Kidney (tissue), 14 donors: ENCODE data around the gene JOSD2. TPM values are rescaled to one million over a fixed set of nuclear protein-coding genes. Genes with fewer than 3 reads are reported as not detected.

ENCODE experiments used
- DNase-seq, 5 donors: peaks; one replicate each; pipeline ENCODE4 v3.0.0-alpha.2; 2013 to 2020
- FAIRE-seq: peaks from 2 replicates; lab custom pipeline; 2012; peaks lifted over from hg19 to GRCh38; lab: Jason Lieb, UNC
- H3K27ac ChIP-seq, 2 donors: one replicate each; pipeline ENCODE4 v1.7.0; 2013; ENCODE audit warnings: low read depth in 2 of 2, low read length in 2 of 2, inconsistent platforms in 1 of 2
- H3K27me3 ChIP-seq: one replicate; pipeline ENCODE4 v1.7.1; 2013; ENCODE audit warnings: low read length, inconsistent platforms; ENCODE audit not compliant: control insufficient read depth, insufficient read depth
- H3K36me3 ChIP-seq, 3 donors: one replicate each; pipeline versions ENCODE4 v1.7.0 to v1.7.1; 2013; ENCODE audit warnings: low read length in 3 of 3, control low read depth in 1 of 3, inconsistent platforms in 1 of 3; ENCODE audit not compliant: insufficient read depth in 3 of 3, control insufficient read depth in 2 of 3
- H3K4me1 ChIP-seq, 3 donors: one replicate each; pipeline versions ENCODE4 v1.7.0 to v1.7.1; 2013; ENCODE audit warnings: low read length in 3 of 3, inconsistent platforms in 1 of 3, low read depth in 1 of 3; ENCODE audit not compliant: control insufficient read depth in 2 of 3, insufficient read depth in 2 of 3
- H3K4me3 ChIP-seq, 3 donors: one replicate each; pipeline versions ENCODE4 v1.7.0 to v1.8.1; 2013; ENCODE audit warnings: low read length in 3 of 3, control low read depth in 1 of 3, inconsistent platforms in 1 of 3
- H3K9ac ChIP-seq, 3 donors: one replicate each; pipeline versions ENCODE4 v1.7.0 to v1.7.1; 2013; ENCODE audit warnings: low read length in 3 of 3, control low read depth in 1 of 3, inconsistent platforms in 1 of 3
- H3K9me3 ChIP-seq, 3 donors: one replicate each; pipeline versions ENCODE4 v1.7.0 to v1.7.1; 2013; ENCODE audit warnings: low read length in 3 of 3, control low read depth in 1 of 3, inconsistent platforms in 1 of 3; ENCODE audit not compliant: control insufficient read depth in 2 of 3, insufficient read depth in 1 of 3
- CTCF ChIP-seq: IDR thresholded peaks from 3 replicates; pipeline ENCODE4 v1.5.1; 2012; ENCODE audit warnings: mild to moderate bottlenecking, moderate library complexity, borderline replicate concordance; ENCODE audit not compliant: insufficient read depth; ENCODE audit errors: extremely low read depth
- intact Hi-C: fragments of 100-400 bp; cut with DNase I; formaldehyde crosslinking; loops from one replicate; pipeline ENCODE4 v1.11.1; 2022
- polyA plus RNA-seq: library from polyadenylated mRNA; stranded (reverse); fragments of 350-450 nt; fragmentation: Illumina TruSeq; extraction: RNeasy Lipid Tissue Mini Kit (QIAGEN cat#74804); gene quantifications from one replicate; pipeline ENCODE4 v1.2.3, GENCODE V29; 2014; ENCODE audit warnings: low read depth, low replicate concordance; ENCODE audit not compliant: insufficient read depth
- total RNA-seq: library from RNA; stranded (reverse); fragmentation: NEBNext Ultra II Directional; extraction: Animal tissue kit (Norgen Biotek cat#: 25700); gene quantifications from one replicate; pipeline ENCODE4 v1.2.1, GENCODE V29; 2021
- donor health status: control.
- donor health status: control.
- donor health status: control.
- donor health status: control.
- donor health status: control.
- donor health status: DM: yes; HTN: yes; CAD: no.
- donor health status: Normal renal cell carcinoma (clear cell type).

Gene JOSD2
- total and polyA plus RNA-seq, 2 donors from 2014 or later, result 31.7 to 73.7 TPM

- DNase-seq, result peak in 1 of 5 donors; percentile 40
- no peak for TF ChIP-seq CTCF
- Histone ChIP-seq H3K27me3 (no peaks in the 10 kb centered on the region), H3K4me1 (peaks cover 0 to 4% (median 0%) of the 10 kb centered on the region in 3 donors), H3K4me3 (no peak overlapping the region), H3K9ac (no peak overlapping the region), H3K36me3 (no peaks in the 10 kb centered on the region), H3K27ac (no peak overlapping the region), H3K9me3 (no peaks in the 10 kb centered on the region)
- no peak for FAIRE-seq
- intact Hi-C loops, result no loop called here
Observed at GRCh38 chr19:50553134-50553703, 42.2 kb upstream of the JOSD2 start.

DNA sequence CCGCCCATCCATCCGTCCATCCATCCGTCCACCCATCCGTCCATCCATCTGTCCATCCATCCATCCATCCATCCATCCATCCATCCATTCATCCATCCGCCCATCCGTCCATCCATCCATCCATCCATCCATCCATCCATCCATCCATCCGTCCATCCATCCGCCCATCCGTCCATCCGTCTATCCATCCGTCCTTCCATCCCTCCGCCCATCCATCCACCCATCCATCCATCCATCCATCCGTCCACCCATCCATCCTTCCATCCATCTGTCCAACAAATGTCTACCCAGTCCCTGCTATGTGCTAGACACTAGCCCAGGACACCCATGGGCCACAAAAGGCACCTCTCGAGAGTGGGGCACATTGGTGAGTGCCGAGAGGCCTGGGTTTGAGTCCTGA lies 41.5 kb upstream of the JOSD2 start:
- TF ChIP-seq CTCF, result no peak
- FAIRE-seq (no peak), DNase-seq (peak in 1 of 5 donors; percentile 30)
- intact Hi-C loops, result no loop called here
- Histone ChIP-seq H3K4me3 (no peak overlapping the region), H3K36me3 (no peaks in the 10 kb centered on the region), H3K9ac (no peak overlapping the region), H3K27ac (no peak overlapping the region), H3K4me1 (peaks cover 0 to 4% (median 0%) of the 10 kb centered on the region in 3 donors), H3K9me3 (no peaks in the 10 kb centered on the region), H3K27me3 (no peaks in the 10 kb centered on the region)

DNA sequence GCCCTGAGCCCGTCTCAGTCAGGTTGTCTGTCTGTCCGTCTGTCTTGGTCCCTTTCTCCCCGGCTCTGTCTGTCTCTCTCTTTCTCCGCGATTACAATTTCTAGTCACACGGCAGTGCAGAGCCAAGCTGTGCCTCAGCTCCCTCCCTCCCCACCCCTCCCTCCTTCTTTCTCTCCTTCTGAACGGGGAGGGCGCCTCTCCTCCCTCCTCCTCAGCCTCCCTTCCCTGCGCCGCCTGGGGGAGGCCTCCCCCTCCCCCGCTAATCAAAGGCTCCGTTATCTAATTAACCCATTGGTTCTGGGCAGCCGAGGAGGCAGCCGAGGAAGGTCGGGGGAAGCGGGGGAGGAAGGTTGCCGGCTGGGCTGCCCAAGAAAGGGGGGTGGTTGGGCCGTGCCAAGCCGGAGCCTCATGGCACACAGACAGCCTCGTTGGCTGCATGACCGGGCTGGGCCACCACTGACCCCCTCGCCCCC lies 40.8 kb upstream of the JOSD2 start:
- Histone ChIP-seq H3K27ac (no peak overlapping the region), H3K27me3 (no peaks in the 10 kb centered on the region), H3K9me3 (no peaks in the 10 kb centered on the region), H3K36me3 (no peaks in the 10 kb centered on the region), H3K4me1 (peaks cover 0 to 4% (median 0%) of the 10 kb centered on the region in 3 donors), H3K9ac (no peak overlapping the region), H3K4me3 (no peak overlapping the region)
- FAIRE-seq, result no peak
- intact Hi-C loops, result no loop called here
- TF ChIP-seq CTCF, result no peak
- DNase-seq, result peak in 4 of 5 donors; percentile 68 to 86 (median 82)
